ENCODE data around the gene LHX6. TPM values are rescaled to one million over a fixed set of nuclear protein-coding genes. Genes with fewer than 3 reads are reported as not detected.

The LHX6 gene
- total and polyA plus RNA-seq, 9 of the 15 experiments (the other 6 are each of a cell fraction or from before 2014, with no cell fraction given): 2.8 to 16.3 (median 7.9) TPM

- TF ChIP-seq AFF1 (IDR thresholded peaks at IDR 0.05; ENCODE audit: low read depth in 1 of 2, partially characterized antibody in 2 of 2) (no peak), USF2 (CRISPR knock-in tag; IDR thresholded peaks at IDR 0.05) (peak; percentile 45), NR1H2 (CRISPR knock-in tag; IDR thresholded peaks at IDR 0.05) (no peak), SMC3 (conservative IDR thresholded peaks at IDR 0.05; ENCODE audit: insufficient read depth, low read depth, low read length) (no peak), NCOA6 (IDR thresholded peaks at IDR 0.05) (no peak), ZNF586 (CRISPR knock-in tag; conservative IDR thresholded peaks at IDR 0.05) (no peak), MITF (IDR thresholded peaks at IDR 0.05) (no peak), POLR2AphosphoS2 (IDR thresholded peaks at IDR 0.05; ENCODE audit: low read length) (no peak), E4F1 (CRISPR knock-in tag; IDR thresholded peaks at IDR 0.05; ENCODE audit: borderline replicate concordance) (no peak), CBFA2T2 (conservative IDR thresholded peaks at IDR 0.05) (no peak), BRD9 (IDR thresholded peaks at IDR 0.05; ENCODE audit: low read depth, partially characterized antibody) (no peak), CBFB (CRISPR knock-in tag; IDR thresholded peaks at IDR 0.05) (no peak), MEF2A (IDR thresholded peaks at IDR 0.05; ENCODE audit: control insufficient read depth, low read depth, low read length) (no peak)
These were observed 35.1 kb upstream of the LHX6 start (continued) for GRCh38 chr9:122263699-122264349.

Data from K562 (cell line).